Measurements from ENCODE around the gene CHRNG.
"Not testable (repeated sequence)": the region's sequence is repeated elsewhere in the genome, so short reads cannot be mapped to it uniquely, and the experiment has no call there.

The CHRNG gene

DNA sequence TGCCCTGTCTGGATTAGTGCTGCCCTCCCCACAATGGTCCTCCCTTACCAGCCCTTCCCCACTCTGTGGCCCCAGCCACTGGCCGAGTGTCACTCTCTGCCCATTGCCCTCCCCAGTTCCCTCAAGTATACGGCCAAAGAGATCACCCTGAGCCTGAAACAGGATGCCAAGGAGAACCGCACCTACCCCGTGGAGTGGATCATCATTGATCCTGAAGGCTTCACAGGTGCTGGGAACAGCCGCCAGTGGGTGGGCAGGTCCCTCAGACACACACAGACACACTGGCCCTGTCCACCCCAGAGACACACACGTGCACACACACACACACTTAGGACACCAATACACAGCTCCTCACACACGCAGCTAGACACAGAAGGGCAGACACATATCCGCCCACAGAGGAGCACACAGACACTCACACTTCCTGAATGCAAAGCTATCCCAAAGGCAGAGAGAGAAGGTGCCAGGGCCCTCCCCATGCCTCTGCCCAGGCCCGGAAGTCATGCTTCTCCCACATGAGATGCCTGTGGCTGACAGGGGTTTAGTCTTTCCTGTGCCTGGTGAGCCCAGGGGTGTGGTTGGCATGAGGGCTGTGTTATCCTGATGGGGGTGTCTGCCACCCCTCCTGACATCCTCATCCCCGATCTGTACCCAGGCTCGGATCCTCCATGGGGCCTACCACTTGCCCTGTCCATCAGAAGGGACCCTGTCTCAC lies 10.6 kb upstream of the CHRNG start:
- DNase-seq (ENCODE audit: low read depth in 2 of 2) = no peak

DNA sequence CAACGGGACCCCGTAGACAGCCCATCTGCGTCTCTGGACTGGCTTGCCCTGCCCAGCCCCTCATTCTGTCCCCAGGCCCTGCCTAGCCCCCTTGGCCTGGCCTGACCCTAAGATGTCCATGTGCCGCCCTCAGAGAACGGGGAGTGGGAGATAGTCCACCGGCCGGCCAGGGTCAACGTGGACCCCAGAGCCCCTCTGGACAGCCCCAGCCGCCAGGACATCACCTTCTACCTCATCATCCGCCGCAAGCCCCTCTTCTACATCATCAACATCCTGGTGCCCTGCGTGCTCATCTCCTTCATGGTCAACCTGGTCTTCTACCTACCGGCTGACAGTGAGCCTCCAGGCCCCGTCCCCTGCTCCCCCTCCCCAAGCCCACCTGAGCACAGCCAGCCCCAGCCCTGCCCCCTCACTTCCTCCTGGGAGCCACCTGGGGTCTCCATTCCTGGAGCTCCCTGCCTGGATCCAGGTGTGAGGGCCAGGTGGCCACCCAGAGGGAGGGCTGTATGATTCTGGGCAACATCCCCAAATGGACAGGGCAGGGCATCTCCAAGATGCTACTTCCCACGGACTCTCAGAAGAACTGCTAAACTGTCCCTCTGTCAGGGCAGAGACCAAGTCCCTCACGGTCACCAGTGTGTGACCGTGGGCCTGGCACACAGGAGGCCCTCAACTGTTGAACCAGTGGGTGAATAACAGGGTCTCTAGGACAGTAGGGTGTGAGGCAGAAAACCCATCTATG lies 9.5 kb upstream of the CHRNG start:
- DNase-seq (ENCODE audit: low read depth in 2 of 2) = no peak

DNA sequence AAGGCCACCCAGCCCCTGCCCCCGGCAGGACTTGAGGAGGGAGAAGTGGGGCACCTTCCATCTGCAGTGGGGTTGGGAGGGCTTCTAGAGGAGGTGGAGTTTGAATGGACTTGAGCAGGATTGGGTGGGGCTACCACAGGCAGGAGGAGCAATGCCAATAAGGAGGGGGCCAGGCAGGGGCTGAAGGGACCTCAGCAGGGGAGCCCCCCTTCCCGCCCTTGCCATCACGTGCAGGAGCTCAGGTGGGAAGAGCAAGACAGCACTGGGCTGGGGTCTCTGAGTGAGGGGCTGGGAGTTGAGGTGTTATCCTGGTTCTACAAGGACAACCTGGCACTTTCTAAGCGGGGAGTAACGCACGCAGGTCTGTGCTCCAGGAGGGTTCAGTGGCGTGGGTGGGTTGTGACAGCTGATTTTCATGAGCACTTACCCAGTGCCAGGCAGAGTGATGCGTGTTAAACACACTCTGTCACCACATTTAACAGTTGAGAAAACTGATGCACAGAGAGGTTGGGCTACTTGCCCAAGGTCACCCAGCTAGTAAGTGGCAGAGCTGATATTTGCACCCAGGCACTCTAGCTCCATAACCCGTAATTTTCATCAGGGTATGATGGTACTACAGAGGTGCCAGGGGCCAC lies 8.7 kb upstream of the CHRNG start:
- DNase-seq (ENCODE audit: low read depth in 2 of 2) = no peak

DNA sequence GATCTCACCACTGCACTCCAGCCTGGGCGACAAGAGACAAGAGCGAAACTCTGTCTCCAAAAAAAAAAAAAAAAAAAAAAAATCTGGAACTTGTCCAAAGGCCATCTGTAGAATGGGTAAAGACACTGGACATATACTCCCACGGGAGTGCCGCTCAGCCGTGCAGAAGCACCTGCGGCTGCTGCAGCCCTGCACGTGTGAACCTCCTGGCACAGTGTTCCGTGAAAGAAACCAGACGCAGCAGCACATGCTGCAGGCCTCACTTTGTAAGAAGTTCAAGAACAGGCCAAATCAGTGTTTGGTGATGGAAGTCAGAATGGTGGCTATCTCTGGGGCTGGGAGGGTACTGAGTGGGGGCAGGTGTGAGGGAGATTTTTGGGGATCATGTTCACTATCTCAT lies 7.1 kb upstream of the CHRNG start:
- no peak for DNase-seq (ENCODE audit: low read depth in 2 of 2)

DNA sequence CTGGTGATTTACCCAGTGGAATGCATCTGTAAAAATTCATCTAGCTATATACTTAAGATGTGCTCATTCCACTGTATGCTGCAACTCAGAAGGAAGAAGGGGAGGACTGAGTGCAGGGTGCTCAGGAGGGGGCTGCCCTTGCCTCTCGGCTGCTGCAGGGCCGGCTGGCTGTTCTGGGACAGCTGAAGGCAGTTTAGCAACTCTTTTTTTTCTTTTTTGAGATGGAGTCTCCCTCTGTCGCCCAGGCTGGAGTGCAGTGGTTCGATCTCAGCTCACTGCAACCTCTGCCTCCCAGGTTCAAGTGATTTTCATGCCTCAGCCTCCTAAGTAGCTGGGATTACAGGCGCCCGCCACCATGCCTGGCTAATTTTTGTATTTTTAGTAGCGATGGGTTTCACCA lies 6.7 kb upstream of the CHRNG start:
- DNase-seq (ENCODE audit: low read depth in 2 of 2) = not testable (repeated sequence)

DNA sequence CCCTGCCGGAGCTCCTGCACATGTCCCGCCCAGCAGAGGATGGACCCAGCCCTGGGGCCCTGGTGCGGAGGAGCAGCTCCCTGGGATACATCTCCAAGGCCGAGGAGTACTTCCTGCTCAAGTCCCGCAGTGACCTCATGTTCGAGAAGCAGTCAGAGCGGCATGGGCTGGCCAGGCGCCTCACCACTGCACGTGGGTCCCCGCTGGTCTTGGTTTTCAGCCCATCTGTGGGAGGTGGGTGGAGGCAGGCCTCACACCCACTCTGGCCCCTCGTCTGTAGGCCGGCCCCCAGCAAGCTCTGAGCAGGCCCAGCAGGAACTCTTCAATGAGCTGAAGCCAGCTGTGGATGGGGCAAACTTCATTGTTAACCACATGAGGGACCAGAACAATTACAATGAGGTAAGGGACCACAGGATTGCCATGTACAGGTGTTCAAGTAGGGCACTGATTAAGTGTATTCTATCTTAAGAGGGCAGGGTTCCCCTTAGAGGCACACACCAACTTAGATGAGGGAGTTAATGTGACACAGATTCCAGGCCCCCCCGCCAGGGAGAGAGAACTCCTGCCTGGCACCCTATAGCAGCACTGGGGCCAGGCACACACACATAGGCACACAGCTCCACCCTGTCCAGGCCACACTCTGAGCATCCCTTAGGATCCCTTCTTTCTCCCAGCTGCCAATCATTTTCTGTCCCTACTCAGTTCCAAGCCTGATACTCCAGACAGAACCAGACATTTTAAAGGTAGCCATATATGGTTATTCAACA lies 5.4 kb upstream of the CHRNG start:
- no peak for DNase-seq (ENCODE audit: low read depth in 2 of 2)

DNA sequence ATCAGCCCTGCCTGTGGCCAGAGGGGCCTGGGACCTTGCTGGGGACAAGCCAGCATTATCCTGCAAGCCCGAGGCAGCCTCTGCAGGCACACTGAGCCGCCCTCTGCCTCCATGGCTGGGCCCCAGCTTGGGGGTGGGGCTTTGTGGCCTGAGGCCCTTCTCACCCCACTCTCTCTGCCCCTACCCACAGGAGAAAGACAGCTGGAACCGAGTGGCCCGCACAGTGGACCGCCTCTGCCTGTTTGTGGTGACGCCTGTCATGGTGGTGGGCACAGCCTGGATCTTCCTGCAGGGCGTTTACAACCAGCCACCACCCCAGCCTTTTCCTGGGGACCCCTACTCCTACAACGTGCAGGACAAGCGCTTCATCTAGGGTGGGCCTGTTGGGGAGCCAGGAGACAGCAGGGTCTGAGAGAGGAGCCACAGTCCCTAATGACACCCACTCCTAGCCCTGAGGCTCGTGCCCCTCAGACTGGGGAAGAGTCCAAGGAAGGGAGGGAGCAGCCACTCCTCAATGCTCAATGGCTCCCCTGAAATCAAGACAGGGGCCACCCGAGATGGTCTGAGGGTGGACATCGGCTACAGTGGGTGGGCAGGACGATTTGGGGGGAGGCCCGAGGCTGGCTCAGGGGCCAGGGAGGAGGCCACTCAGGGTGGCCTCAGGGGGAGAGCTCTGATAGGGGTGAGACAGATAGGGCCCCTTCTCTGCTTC lies 4.4 kb upstream of the CHRNG start:
- no peak for DNase-seq (ENCODE audit: low read depth in 2 of 2)

DNA sequence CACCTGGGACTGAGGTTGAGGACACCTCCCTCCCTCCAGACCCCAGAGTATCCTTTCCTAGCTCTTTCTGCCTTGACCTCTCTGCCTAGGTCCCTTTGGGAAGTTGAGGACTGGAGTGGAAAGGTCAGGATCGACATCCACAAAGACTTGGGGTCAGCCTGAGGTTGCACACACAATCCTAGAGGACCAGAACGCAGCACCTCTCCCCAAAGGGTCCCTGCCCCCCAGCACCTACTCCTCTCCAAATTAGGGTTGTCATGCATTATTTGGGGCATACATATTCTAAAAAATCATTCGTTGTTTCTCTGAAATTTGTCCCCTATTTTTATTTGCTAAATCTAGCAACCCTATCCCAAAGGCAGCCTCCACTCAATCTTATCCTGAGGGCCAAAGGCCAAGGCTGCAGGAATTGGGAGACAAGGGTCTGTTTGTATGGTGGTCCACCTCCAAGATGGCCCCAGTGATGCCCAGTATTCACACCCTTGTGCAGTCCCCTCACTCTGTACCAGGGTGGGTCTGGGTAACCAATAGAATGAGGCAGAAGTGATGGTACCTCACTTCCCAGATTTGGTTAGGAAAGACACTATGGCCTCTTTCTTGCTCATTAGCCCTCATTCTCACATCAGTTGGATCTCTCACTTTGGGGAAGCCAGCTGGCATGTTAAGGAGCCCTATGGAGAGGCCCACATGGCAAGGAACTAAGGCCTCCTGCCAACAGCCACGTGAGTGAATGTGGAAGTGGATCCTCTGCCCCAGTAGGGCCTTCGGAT lies 3.5 kb upstream of the CHRNG start:
- DNase-seq (ENCODE audit: low read depth in 2 of 2) = no peak

DNA sequence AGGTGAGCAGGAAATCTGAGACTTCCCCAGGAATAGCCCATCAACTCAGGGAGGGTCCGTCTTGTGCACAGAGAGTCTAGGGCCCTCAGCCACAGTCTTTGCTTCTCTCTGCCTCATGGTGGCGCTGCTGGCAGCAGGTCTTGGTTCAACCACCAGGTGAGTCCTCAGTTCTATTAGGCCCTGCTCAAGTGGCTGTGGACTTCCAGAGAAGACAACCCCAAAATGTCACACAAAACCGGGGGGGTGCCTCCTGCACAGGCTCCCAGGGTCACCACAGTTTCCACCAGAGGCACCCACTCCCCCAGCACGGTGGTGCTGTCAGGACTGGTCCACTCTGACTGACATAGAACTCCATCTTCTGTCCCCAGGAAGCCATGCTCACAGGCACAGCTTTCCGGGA lies 2.4 kb upstream of the CHRNG start:
- no peak for DNase-seq (ENCODE audit: low read depth in 2 of 2)

DNA sequence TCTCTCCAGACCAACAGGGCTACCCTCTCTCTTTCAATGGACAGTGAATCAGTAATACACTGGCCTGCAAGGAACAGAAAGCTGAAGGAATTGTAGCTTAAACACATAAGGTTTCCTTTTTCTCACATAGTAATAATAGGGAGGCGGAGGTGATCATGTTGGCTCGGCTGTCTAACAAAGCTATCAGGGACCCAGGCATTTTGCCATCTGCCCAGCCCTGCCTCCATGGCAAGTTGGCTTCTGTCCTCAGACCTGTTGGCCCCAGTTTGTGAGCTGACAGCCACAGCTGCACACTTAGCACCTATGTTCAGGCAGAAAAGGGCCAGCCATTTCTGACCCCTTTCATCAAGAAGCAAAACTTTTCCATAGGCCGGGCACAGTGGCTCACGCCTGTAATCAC lies 2.0 kb upstream of the CHRNG start:
- DNase-seq (ENCODE audit: low read depth in 2 of 2) = no peak

DNA sequence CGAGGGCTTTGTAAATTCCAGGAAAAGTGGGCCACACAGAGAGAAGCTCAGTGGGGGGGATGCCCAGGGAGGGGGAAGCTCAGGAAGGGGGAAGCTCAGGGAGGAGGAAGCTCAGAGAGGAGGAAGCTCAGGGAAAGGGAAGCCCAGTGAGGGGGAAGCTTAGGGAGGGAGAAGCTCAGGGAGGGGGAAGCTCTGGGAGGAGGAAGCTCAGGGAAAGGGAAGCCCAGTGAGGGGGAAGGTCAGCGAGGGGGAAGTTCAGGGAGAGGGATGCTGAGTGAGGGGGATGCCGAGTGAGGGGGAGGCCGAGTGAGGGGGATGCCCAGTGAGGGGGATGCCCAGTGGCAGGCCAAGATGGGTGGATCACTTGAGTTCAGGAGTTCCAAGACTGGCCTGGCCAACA lies 821 bp upstream of the CHRNG start:
- DNase-seq (ENCODE audit: low read depth in 2 of 2) = no peak

DNA sequence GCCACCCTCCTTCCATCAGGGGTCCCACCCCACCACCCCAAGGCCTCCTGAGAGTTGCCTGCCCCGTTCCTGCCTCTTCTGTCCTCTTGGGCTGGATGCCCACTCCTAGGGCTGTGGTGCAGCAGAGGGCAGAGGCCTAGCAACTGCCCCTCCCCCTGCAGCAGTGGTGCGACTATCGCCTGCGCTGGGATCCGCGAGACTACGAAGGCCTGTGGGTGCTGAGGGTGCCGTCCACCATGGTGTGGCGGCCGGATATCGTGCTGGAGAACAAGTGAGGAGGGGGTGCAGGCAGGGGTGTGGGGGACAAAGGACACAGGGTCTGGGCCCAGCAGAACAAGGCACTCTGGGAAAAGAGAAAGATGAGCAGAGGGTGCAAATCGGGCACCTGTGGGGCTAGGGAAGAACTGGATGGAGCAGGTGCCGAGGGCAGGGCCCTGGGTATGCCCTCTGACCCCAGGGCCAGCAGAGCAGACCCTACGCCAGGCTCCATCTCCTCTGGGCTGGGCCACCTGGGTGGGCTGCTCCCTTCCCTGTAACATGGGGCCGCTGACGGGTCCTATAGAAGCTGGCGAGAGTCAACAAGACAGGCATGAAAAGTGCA lies 1.0 kb downstream of the CHRNG start:
- DNase-seq (ENCODE audit: low read depth in 2 of 2) = no peak

DNA sequence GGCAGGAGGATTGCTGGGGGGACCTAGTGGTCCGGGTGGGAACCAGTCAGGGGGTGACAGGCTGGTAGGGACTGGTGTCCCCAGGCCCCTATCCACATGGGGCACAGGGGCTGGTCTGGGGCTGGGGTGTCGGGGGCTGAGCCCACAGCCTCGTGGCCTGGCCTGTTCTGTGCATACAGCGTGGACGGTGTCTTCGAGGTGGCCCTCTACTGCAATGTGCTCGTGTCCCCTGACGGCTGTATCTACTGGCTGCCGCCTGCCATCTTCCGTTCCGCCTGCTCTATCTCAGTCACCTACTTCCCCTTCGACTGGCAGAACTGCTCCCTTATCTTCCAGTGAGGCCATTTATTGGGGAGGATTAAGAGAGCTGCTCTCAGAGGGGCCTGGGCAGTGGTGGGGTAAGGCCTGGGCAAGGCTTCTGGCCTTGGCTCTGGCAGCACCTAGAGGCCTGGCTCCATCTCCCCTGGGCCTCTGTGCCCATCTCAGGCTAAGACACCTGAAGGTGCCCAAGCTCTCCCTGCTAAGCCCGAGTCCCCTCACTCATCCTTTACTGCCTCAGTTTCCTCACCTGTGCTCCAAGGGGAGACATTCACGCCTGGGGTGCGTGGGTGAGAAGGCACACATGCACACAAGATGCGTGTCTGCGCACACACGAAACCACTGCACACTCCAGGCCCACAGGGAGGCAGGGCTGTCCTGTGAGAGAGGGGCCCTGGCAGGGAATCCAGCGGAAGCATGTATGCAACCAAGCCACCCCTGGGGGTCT lies 1.9 kb downstream of the CHRNG start:
- DNase-seq (ENCODE audit: low read depth in 2 of 2) = no peak

DNA sequence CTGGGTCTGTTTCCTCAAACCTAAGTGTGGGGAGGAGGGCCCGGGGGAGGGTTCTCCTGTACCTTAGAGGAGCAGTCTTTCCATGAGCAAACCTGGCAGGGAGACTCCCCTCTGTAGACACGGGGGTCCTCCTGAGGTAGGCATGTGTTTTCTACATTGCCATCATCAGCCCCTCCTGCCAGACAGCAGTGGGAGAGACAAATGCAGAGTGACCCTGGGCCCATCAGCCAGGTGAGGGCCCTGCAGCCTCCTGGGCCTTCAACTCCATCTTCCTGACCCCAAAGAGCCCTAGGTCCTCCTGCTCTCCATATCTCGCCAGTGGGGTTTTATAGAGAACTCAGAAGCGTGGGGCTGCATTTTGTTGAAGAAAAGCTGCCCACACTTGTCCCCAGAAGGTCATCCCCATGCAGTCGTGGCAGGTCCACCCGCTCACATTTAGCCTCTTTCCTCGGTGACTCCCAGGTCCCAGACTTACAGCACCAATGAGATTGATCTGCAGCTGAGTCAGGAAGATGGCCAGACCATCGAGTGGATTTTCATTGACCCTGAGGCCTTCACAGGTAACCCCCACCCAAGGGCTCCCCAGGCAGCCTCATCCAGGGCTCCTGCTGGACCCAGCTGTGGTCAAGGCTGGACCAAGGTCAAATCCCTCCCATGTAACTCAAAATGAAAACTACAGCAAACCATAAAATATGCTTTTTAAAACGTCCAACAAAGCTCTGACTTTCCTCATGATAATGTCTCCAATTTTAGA lies 2.6 kb downstream of the CHRNG start:
- DNase-seq (ENCODE audit: low read depth in 2 of 2) = no peak

DNA sequence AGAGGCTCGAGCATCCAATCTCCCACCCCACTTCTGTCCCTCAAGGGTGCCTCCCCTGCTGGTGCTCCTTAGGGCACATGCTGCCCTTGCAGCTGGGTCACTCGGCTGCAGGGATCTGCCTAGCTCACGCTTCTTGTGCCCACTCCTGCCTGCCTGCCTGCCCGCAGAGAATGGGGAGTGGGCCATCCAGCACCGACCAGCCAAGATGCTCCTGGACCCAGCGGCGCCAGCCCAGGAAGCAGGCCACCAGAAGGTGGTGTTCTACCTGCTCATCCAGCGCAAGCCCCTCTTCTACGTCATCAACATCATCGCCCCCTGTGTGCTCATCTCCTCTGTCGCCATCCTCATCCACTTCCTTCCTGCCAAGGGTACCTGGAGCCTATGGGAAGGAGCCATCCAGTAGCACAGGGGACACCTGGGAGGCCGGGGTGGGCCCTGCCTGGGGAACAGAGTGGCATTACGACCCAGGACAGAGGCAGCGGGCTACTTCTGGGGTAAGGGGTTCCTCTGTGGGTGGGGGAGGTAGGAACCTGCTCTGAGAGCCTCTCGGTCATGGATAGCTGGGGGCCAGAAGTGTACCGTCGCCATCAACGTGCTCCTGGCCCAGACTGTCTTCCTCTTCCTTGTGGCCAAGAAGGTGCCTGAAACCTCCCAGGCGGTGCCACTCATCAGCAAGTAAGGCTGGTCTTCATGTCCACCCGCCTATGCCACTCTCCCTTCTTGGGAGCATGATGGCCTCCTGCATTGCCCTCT lies 3.4 kb downstream of the CHRNG start:
- DNase-seq (ENCODE audit: low read depth in 2 of 2) = no peak

DNA sequence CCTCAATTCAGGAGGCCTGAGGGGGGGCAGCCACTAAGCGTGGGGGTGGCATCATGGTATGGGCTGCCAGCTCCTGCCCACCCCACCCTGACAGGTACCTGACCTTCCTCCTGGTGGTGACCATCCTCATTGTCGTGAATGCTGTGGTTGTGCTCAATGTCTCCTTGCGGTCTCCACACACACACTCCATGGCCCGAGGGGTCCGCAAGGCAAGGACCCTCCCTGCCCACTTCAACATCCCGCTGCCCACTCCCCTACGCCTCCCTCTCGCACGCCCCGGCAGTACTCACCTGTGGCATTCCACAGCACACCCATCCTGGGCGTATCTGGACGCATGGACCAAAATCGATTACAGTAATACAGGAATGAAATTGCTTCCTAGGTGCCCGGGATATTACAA lies 4.0 kb downstream of the CHRNG start:
- no peak for DNase-seq (ENCODE audit: low read depth in 2 of 2)

DNA sequence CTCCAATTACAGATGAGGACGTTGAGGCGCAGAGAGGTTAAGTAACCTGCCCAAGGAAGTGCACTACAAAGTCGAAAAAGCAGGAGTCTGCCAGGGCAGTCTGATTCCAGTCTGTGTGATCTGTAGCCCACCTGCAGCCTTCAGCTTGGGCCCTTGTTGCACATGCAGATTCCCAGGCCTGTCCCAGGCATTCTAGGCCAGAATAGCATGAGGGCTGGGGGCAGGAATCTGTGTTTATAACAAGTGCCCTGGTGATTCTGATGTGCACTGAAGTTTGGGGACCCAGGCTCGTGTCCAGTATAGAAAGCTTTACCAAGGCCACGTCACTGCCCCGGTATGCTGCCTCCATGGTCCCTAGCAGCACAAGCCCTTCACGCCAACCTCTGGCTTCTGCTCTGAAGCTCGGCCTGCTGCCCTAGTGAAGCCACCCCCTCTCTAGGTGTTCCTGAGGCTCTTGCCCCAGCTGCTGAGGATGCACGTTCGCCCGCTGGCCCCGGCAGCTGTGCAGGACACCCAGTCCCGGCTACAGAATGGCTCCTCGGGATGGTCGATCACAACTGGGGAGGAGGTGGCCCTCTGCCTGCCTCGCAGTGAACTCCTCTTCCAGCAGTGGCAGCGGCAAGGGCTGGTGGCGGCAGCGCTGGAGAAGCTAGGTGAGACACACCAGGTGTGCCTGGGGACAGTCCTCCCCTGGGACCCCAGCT lies 4.6 kb downstream of the CHRNG start:
- DNase-seq (ENCODE audit: low read depth in 2 of 2) = no peak

DNA sequence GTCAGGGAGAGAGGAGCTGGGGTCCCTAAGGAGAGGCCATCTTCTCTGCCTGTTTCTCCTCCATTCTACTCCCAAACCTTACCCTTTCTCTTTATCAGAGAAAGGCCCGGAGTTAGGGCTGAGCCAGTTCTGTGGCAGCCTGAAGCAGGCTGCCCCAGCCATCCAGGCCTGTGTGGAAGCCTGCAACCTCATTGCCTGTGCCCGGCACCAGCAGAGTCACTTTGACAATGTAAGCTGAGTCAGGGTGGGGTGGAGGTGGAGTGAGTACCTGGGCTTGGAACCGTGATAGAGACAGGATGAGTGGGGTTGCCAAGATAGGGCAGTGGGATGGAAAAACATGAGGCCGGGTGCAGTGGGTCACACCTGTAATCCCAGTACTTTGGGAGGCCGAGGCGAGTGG lies 5.2 kb downstream of the CHRNG start:
- DNase-seq (ENCODE audit: low read depth in 2 of 2) = no peak
